GM21825 (cell line): ENCODE results near the gene HLA-DMB.

Experiments used
- ATAC-seq: cut with Tn5 transposase; IDR thresholded peaks from one replicate; pipeline ENCODE4 v1.9.1; 2021; ENCODE audit warnings: mild to moderate bottlenecking, moderate library complexity; ENCODE audit not compliant: unreplicated experiment

The HLA-DMB gene

DNA sequence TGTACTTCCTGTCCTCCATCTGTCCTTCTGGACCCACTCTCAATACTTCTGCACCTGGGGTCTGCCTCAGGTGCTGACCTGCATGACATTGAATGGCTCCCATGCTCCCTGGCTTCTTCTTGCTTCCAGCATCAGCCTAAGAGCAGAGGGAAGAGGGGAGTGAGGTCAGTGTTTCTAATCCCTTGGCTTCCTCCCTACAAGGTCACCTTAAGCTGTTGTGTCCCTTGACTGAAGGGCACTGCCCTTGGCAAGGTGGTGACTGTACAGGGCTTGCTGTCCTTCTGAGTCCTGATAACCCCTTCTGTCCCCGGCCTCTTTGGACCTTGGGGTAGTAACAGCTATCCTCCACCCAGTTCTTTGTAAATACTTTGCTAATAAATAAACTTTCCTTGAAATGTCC, 9.6 kb downstream of the HLA-DMB start:
- no peak for ATAC-seq

DNA sequence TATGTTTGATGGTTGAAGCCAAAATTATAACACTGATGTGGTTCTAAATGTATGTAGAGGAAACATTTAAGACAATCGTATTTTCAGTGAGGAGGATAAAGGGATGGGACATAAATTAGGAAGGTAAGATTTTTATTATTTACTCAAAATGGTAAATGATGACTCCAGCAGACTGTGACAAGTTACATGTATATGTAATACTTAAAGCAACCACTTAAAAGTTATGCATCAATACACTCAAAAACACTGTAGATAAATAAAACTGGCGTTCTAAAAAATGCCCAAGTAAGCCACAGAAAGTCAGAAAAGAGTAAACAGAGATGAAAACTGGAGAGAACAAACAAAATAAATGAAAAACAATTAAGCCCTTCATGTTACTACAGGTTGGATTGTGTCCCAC, 18.7 kb downstream of the HLA-DMB start:
- ATAC-seq = no peak

DNA sequence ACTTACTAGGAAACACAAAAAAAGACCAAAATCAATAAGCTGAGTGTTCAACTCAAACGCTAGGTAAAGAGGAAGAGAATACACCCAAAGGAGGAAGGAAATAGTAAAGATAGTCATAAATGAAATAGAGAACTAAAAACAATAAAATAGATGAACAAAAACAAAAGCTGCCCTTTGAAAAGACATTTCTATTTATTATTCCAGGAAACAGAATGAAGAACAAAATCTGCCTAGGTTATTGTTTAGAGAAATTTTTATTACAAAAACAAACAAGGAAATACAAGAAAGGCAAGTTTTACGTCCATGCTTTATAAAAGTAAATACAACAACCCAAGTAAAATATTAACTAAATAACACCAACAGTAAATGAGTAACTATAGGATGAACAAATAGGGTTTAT, 20.1 kb downstream of the HLA-DMB start:
- ATAC-seq = no peak

DNA sequence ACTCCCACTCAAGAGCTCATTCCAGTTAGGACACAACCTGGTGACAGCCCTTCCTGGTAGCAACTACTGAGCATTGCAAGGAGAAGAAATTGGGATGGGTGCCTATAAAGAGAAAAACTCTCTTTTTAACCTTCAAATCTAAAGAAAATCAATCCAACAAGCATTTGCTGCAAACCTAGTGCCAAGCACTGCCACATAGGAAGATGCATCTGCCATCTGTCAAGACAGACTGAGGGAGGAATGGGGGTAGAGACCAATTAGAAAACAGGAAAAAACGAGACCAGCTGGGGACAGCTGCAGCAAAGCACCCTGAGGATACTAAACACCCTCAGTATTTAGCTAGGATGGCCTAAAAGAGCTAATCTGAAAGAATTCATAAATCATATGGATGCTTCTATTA, 27.9 kb downstream of the HLA-DMB start:
- ATAC-seq = no peak

DNA sequence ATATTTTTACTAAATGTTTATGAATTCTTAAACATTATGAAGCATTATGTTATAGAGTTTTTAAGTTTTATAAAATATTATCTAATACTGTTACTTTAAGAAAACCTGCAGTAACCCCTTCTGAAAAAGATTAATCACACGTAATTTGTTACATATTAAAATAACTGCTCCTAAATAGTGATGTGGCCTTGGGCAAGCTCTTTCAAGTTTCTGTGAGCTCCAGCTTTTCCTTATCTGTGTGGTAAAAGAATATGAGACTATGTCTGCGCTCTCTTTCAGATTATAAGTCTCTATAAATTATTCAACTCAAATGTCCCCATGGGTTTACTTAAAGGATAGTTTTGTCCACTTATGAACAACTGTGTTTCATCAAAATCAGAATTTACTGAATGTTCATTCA, 31.9 kb downstream of the HLA-DMB start:
- ATAC-seq = no peak

DNA sequence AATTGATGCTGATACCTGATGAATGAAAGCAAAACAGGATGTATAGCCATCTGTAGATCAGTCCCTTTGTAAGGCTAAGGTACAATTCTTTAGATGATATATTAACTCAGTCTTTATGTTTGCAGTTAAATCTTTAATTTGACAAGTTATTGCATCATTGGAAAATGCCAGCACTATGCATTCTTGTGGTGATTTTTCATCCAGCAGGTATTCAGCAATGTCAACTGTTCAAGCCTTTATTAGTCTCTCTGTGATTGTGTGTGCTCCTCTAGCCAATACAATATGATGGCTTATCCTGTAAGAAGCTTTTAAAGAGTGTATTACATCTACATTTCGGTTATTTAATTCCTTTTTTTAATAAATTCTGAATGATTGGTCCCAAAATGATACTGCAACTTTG, 34.3 kb downstream of the HLA-DMB start:
- no peak for ATAC-seq

DNA sequence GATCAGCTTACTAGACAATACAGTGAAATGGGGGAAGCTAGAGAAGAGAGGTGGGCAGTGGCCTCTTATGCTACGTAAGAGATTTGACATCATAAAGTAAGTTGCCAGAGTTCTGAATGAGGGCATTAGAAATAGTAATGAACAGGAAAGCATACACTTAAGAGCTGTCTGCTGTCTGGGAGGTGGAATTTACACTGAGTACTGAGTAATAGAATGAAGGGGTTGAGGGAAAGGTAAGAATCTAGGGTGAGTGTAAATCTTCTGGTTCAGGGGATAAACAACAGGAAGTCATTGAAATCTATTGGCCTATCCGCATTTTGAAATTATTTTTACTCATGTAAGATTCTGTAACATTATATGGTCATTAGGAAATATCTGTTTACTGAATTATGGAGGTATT, 35.8 kb downstream of the HLA-DMB start:
- no peak for ATAC-seq

DNA sequence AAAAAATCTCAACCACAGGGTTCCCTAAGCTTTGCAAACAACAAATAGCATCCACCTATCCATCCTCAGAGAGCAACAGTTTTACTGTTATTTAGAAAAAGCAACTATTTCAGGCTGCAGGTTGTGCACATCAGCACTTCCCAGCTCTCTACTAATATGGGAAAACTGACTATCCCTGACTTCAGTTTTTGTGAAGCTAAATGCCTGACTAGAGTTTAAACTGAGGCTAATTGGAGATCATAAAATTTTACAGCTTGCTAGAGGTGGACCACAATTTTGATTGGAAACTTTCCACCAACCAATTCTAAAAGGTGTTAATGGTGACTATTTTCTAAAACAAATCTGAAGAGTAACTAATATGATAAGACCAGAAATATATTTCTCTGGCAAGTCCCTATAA, 36.9 kb downstream of the HLA-DMB start:
- no peak for ATAC-seq

DNA sequence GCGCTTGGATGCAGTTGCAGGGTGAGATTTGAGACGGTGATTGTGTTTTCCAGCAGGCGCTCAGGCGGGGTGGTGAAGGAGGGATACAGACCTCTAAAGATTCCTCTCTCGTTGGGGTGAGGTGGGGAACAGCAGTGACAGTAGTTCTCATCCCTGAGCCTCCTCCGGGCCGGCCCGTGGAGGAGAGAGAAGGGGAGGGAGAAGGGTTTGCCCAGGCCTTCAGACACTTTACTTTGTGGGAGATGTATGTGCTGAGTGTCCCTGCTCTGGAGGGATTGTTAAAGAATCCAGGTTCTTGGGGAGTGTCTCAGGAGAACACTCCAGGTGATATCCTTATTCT, 45.9 kb downstream of the HLA-DMB start:
- ATAC-seq = peak; percentile 11

DNA sequence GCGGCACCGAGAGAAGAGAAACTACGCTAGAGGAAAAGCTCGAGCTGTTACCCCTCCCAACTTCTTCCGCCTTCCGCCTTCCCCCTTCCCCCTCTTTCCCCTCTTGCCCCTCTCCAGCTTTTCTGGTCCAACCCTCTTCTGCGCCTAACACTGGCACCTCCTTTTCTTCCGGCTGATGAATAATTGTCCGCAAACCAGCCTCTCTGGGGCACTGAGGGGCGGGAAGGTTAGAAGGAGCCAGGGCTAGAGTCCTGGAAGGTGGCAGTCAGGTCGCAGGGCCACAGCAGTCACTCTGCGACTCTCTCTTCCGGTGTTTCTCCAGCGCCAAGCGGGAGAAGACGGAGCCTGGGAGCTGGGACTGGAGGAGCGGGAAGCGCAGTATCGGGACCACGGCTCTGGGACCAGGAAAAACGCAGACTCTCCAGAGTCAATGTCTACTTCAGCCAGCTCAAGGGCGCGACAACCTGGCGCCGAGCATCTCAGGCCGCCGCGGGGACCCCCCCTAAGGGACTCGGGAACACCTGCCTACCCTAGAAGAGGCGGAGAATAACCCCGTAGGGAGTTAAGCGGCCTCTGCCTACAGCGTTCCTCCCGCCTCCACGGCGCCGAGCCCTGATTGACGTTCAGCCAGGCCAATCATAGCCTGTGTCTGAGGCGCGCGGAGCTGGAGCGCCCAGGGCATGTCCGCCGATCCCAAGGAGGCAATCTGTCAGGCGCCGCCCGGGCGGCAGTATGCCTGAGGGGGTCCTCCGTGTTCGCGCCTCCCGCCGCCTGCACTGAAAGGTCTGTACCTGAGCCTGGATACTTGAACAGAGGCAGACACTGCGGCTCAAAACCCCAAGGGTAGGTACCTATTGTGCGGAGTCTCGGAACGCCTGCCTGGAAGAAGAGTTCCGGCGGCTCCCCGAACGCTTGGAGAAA, 46.5 kb downstream of the HLA-DMB start:
- ATAC-seq = peak; percentile 96

DNA sequence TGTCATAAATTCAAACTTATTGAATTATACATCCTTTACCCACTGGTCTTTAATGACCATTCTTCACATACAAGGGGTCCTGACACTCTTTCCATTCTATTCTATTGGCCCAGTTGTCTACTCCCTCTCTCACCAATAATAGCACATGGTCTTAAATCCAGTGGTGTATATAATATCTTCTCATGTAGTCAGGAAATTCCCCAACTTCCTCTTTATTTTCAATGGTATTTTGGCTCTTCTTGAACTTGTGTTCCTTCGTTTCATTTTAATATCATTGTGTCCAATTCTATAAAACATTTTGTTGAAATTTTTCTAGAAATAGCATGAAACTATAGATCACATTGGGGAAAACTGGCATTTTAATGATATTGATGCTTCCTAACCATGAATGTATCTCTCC, 50.0 kb downstream of the HLA-DMB start:
- ATAC-seq = no peak

DNA sequence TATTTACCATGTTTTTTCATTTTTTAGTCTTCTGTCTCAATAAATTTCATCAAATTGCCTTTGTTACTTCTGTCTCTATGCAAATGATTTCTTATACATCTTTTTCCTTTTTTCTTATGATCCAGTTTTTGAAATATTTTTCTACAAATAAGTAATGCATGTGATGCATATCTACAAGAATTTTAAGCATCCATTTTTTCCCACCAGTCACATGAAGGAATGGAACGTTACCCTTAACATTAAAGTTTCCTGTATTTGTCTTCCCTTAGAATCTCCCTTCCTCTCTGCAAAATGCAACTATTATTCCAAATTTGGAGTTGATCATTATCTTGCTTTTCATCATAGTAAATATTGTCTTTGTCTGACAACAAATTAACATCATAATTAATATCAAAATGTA, 51.3 kb downstream of the HLA-DMB start:
- no peak for ATAC-seq

DNA sequence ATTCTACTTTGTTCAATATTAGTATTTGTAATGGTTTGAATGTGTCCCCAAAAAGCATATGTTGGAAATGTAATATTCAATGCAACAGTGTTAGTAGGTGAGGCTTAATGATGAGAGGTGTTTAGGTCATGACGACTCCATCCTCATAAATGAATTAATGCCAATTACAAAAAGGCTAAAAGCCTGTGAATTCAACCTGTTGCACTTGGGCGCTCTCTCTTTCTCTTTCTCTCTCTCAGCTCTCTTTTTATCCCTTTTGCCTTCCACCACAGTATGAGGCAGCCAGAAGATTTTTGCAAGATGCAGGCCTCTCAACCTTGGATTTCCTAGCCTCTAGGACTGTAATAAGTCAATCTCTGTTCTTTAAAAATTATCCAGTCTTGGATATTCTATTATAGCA, 52.3 kb downstream of the HLA-DMB start:
- ATAC-seq = no peak

DNA sequence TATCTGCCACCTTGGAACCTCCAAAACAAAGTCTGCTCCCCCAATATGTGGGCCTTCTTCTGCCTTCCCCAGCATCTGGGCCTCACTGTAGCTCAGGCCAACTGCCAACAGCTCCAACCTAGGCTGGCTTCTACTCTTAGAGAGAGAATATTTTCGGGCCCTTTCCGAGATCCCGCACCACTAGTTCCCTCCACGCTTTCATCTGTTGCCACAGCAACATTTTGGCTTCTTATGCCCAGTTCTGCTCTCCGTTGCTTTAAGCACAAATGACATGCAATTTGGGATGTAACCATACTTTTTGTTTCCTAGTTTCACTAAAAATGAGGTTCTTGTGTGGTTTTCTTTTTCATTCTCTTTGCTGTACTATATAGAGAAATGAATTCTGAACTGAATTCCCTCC, 53.2 kb downstream of the HLA-DMB start:
- no peak for ATAC-seq

DNA sequence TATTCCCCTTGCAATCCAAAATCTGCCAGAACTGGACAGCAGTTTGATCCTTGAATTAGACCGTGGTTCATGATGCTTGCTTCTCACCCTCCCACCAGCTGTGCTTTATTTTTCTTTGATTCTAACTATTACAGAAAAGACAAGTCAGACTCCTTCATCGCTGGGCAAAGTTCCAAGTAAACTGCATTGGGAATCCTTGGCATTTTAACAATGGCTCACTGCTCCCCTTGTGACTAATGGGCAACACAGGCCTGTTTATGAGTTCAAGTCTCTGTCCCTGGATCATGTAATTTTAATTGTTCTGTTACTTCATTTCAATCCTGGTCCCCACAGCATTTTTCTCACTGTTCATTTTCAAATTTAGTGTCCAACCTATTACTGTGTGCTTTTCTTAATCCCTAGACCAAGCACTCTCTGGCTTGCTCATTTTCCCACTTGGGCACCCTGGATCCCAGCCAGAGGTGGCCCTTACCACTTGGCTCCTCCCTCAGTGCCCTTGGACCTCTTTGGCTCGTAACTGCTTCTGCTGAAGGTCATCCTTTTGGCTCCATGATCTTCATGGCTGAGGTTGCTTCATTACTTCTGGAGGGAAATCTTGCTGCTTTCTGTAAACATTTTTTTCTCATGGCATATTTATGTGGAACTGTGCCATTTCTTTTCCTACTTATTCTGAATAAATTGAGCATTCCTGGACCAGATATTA, 54.0 kb downstream of the HLA-DMB start:
- no peak for ATAC-seq

DNA sequence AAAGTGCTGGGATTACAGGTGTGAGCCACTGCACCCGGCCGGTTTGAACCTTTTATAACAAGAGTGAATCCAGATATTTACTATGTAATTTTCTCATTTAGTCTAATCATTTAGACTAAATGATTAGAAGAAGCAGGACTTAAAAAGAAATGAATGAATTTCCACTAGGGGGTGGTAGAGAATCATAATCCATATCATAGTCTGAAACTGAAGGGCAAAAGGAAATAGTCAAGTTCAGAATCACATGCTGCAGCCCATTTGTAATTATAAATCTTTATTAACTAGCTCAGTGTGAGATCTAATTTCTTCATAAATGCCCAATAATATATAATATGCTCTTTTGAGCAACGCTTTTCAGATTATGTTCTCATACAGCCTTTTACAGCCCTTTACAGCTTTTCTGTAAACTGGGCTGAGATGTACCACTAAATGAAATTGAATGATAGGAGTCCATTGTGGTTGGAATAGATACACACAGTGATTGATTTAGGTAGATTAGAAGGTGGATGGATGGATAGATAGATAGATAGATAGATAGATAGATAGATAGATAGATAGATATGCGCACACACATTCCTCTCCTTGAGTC, 55.0 kb downstream of the HLA-DMB start:
- ATAC-seq = no peak
